Testis (tissue), 2 donors: ENCODE results near the gene HLA-DOA.

Source experiments
- POLR2A ChIP-seq: fragments of 450-650 bp; IDR thresholded peaks from one replicate; pipeline ENCODE4 v1.6.1; 2017; ENCODE audit warnings: antibody characterized with exemption, mild to moderate bottlenecking, moderate library complexity
- TF ChIP-seq, protein P1 (sequence below), 3 experiments: fragments of 450-650 bp in 2 of 3; fragments of 200-600 bp in 1 of 3; sonication (generic) in 1 of 3; IDR thresholded peaks; one replicate each; pipeline ENCODE4 v1.5.1; 2016 to 2019; ENCODE audit warnings: antibody characterized with exemption in 3 of 3, mild to moderate bottlenecking in 2 of 3, moderate library complexity in 1 of 3

DNA sequence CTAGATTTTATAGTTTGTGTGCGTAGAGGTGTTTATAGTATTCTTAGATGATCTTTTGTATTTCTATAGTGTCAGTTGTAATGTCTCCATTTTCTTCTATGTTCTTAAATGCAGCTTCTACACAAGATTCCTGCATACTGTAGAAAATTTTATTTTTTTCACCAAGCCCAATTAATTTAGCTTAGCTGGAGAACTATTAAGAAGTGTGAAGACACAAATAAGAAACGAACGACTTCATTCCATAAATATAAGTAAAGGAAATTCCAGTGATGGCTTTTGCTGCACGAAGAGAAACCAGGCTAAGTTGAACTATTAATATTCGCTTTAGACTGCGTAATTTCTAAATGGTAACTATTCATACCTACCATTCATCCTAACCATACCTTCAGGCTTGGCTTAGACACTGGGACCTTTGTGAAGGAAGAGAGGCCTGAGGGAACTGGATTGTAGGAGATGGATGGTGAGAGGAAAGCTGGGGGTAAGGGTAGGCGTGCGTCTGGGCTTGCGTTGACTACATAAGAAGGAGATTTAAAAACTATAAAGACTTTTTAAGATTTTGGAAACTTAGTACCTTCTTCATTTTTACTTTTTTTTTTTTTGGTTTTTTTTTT, 15.9 kb downstream of the HLA-DOA start:
- TF ChIP-seq, protein P1, sequence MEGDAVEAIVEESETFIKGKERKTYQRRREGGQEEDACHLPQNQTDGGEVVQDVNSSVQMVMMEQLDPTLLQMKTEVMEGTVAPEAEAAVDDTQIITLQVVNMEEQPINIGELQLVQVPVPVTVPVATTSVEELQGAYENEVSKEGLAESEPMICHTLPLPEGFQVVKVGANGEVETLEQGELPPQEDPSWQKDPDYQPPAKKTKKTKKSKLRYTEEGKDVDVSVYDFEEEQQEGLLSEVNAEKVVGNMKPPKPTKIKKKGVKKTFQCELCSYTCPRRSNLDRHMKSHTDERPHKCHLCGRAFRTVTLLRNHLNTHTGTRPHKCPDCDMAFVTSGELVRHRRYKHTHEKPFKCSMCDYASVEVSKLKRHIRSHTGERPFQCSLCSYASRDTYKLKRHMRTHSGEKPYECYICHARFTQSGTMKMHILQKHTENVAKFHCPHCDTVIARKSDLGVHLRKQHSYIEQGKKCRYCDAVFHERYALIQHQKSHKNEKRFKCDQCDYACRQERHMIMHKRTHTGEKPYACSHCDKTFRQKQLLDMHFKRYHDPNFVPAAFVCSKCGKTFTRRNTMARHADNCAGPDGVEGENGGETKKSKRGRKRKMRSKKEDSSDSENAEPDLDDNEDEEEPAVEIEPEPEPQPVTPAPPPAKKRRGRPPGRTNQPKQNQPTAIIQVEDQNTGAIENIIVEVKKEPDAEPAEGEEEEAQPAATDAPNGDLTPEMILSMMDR (IDR thresholded peaks at IDR 0.05), result no peak
- TF ChIP-seq POLR2A, result no peak
